ENCODE results near the gene DTX3.
A peak's percentile ranks its signal among the peaks of the same experiment; 100 is the strongest.
"Not testable (repeated sequence)": the region's sequence is repeated elsewhere in the genome, so short reads cannot be mapped to it uniquely, and the experiment has no call there.

DTX3 gene

DNA sequence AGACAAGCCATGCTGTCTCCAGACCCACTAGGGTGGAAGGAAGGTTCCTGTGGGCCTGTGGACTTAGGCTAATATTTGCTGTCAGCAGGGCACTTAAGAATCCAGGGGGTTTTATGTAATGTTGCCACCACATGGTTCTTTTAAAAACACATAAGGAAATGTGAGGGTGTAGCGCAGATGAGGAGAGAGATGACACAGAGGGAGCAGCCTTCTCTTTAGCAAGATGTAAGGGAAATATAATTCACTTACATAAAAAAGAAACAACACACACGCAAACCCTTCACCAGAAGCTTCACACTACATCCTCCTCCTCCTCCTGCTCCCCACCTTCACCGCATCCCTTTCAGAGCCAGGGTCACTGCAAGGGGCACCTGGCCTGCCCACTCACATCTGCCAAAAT, 18.5 kb upstream of the DTX3 start:
- Histone ChIP-seq H3K9ac (ENCODE audit: low read length) (no peak overlapping the region), H3K4me1 (ENCODE audit: control insufficient read depth, insufficient read depth, low read length) (peaks cover 3% of the 10 kb centered on the region), H3K36me3 (ENCODE audit: control insufficient read depth, insufficient read depth, low read length) (no peaks in the 10 kb centered on the region), H3K27ac (ENCODE audit: low read depth, low read length) (no peak overlapping the region), H3K27me3 (ENCODE audit: control insufficient read depth, insufficient read depth, low read length) (no peaks in the 10 kb centered on the region), H3K4me3 (ENCODE audit: low read length) (no peak overlapping the region)

GRCh38 chr12:57586832-57587429, 17.7 kb upstream of the DTX3 start:
- no peaks in the 10 kb centered on the region for H3K27me3 ChIP-seq (ENCODE audit: control insufficient read depth, insufficient read depth, low read length)
- no peak overlapping the region for H3K27ac ChIP-seq (ENCODE audit: low read depth, low read length)
- H3K9ac ChIP-seq (ENCODE audit: low read length) = no peak overlapping the region
- H3K4me1 ChIP-seq (ENCODE audit: control insufficient read depth, insufficient read depth, low read length) = peaks cover 5% of the 10 kb centered on the region
- H3K36me3 ChIP-seq (ENCODE audit: control insufficient read depth, insufficient read depth, low read length) = no peaks in the 10 kb centered on the region
- H3K4me3 ChIP-seq (ENCODE audit: low read length) = no peak overlapping the region

- not testable (repeated sequence) for H3K4me3 ChIP-seq (ENCODE audit: low read length); H3K27me3 ChIP-seq (ENCODE audit: control insufficient read depth, insufficient read depth, low read length); H3K27ac ChIP-seq (ENCODE audit: low read depth, low read length); H3K36me3 ChIP-seq (ENCODE audit: control insufficient read depth, insufficient read depth, low read length); H3K9ac ChIP-seq (ENCODE audit: low read length); H3K4me1 ChIP-seq (ENCODE audit: control insufficient read depth, insufficient read depth, low read length)
Measured at GRCh38 chr12:57588951-57589610, 15.5 kb upstream of the DTX3 start.

- Histone ChIP-seq H3K4me1 (ENCODE audit: control insufficient read depth, insufficient read depth, low read length) (peaks cover 7% of the 10 kb centered on the region), H3K27ac (ENCODE audit: low read depth, low read length) (peak overlapping the region; percentile 67), H3K9ac (ENCODE audit: low read length) (no peak overlapping the region), H3K4me3 (ENCODE audit: low read length) (peak overlapping the region; percentile 97), H3K36me3 (ENCODE audit: control insufficient read depth, insufficient read depth, low read length) (peaks cover 2% of the 10 kb centered on the region), H3K27me3 (ENCODE audit: control insufficient read depth, insufficient read depth, low read length) (no peaks in the 10 kb centered on the region)
Measured at GRCh38 chr12:57590479-57590863, 14.2 kb upstream of the DTX3 start.

- Histone ChIP-seq H3K27ac (ENCODE audit: low read depth, low read length) (peak within 1 kb of the TSS; percentile 67), H3K9ac (ENCODE audit: low read length) (peak within 1 kb of the TSS; percentile 82), H3K4me1 (ENCODE audit: control insufficient read depth, insufficient read depth, low read length) (peaks cover 7% of the 10 kb centered on the region), H3K36me3 (ENCODE audit: control insufficient read depth, insufficient read depth, low read length) (peaks cover 6% of the 10 kb centered on the region), H3K4me3 (ENCODE audit: low read length) (peak within 1 kb of the TSS; percentile 97), H3K27me3 (ENCODE audit: control insufficient read depth, insufficient read depth, low read length) (no peaks in the 10 kb centered on the region)
Measured at GRCh38 chr12:57590864-57591781, 13.5 kb upstream of the DTX3 start, which contains the start of gene PIP4K2C. Gene PIP4K2C, plus strand, starts transcription at chr12:57591192. Its CDS starts 98 bp downstream, at chr12:57591290.

- no peaks in the 10 kb centered on the region for H3K27me3 ChIP-seq (ENCODE audit: control insufficient read depth, insufficient read depth, low read length)
- peak overlapping the region; percentile 67 for H3K27ac ChIP-seq (ENCODE audit: low read depth, low read length)
- H3K4me3 ChIP-seq (ENCODE audit: low read length) = peak overlapping the region; percentile 97
- peak overlapping the region; percentile 82 for H3K9ac ChIP-seq (ENCODE audit: low read length)
- peaks cover 10% of the 10 kb centered on the region for H3K36me3 ChIP-seq (ENCODE audit: control insufficient read depth, insufficient read depth, low read length)
- H3K4me1 ChIP-seq (ENCODE audit: control insufficient read depth, insufficient read depth, low read length) = peaks cover 7% of the 10 kb centered on the region
Measured at GRCh38 chr12:57591782-57592325, 12.8 kb upstream of the DTX3 start.

DNA sequence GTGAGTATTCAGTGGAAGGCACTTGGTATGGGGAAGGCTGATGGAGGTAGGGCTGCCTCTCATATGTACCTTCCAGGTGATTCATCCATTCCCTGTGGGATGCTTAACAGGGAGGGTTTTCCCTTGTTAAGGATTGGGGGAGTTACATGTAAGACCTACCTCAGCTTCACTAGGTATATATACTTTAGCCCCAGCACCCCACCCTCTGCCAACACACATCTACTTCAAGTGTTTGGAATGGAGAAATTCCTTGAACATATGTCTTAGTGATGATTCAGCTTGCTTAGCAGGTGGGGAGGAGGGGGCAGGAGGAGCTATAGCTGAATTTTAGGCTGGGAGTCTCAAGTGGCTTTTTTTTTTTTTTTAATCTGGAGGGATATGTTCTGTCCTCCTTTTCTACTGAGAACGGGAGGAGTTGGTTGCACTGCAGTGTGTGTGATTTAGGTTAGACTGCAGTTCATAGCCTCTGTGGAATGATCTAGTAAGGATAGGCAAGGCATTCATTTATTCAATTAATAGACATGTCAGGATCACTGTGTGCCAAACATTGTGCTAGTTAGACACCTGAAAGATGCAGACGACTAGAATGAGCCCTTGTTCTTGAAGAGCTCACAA, 12.0 kb upstream of the DTX3 start:
- Histone ChIP-seq H3K9ac (ENCODE audit: low read length) (no peak overlapping the region), H3K4me3 (ENCODE audit: low read length) (no peak overlapping the region), H3K36me3 (ENCODE audit: control insufficient read depth, insufficient read depth, low read length) (peaks cover 10% of the 10 kb centered on the region), H3K27me3 (ENCODE audit: control insufficient read depth, insufficient read depth, low read length) (no peaks in the 10 kb centered on the region), H3K27ac (ENCODE audit: low read depth, low read length) (no peak overlapping the region), H3K4me1 (ENCODE audit: control insufficient read depth, insufficient read depth, low read length) (peaks cover 7% of the 10 kb centered on the region)

DNA sequence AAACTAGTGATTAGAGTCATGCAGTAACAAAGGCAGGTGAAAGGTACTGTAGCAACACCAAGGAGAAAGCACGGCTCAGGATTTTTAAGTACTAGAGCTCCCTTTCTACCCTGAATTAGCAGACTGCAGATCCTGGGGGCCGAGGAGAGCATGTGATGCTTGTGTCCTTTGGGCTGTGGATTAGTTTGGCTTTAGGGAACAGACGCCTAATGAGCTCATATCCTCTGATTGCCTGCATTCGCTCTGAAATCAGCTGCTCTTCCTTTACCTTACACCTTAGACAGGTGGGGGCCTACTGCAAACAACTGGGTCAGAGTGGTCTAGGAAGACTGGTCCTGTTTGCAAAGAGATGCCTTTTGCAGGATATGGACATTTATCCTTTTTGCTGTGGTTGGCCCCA, 11.4 kb upstream of the DTX3 start:
- no peaks in the 10 kb centered on the region for H3K27me3 ChIP-seq (ENCODE audit: control insufficient read depth, insufficient read depth, low read length)
- H3K9ac ChIP-seq (ENCODE audit: low read length) = no peak overlapping the region
- peaks cover 7% of the 10 kb centered on the region for H3K4me1 ChIP-seq (ENCODE audit: control insufficient read depth, insufficient read depth, low read length)
- H3K27ac ChIP-seq (ENCODE audit: low read depth, low read length) = no peak overlapping the region
- no peak overlapping the region for H3K4me3 ChIP-seq (ENCODE audit: low read length)
- H3K36me3 ChIP-seq (ENCODE audit: control insufficient read depth, insufficient read depth, low read length) = peaks cover 10% of the 10 kb centered on the region

GRCh38 chr12:57600395-57600794, 4.2 kb upstream of the DTX3 start:
- Histone ChIP-seq H3K9ac (ENCODE audit: low read length) (no peak overlapping the region), H3K36me3 (ENCODE audit: control insufficient read depth, insufficient read depth, low read length) (peaks cover 24% of the 10 kb centered on the region), H3K4me1 (ENCODE audit: control insufficient read depth, insufficient read depth, low read length) (peaks cover 3% of the 10 kb centered on the region), H3K4me3 (ENCODE audit: low read length) (no peak overlapping the region), H3K27me3 (ENCODE audit: control insufficient read depth, insufficient read depth, low read length) (no peaks in the 10 kb centered on the region), H3K27ac (ENCODE audit: low read depth, low read length) (no peak overlapping the region)

DNA sequence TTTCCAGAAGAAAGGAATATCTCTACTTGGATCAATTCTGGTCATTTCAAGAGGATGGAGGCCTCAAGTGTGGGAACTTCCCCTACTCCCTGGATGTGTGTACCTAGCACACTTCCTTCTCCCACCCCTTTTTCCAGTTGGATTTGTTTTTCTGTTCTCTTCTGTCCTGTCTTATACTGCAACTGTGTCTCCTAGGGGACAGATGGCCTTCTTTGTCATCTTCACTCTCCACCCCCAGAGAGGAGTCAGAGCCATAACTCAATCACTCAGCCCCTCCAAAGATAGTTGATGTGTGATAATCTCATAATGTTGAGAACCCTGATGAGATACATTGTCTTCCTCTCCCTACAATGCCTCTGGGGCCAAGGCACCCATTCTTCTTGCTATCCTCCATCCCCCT, 2.1 kb upstream of the DTX3 start:
- no peaks in the 10 kb centered on the region for H3K27me3 ChIP-seq (ENCODE audit: control insufficient read depth, insufficient read depth, low read length)
- no peak overlapping the region for H3K4me3 ChIP-seq (ENCODE audit: low read length)
- H3K4me1 ChIP-seq (ENCODE audit: control insufficient read depth, insufficient read depth, low read length) = peaks cover 6% of the 10 kb centered on the region
- H3K36me3 ChIP-seq (ENCODE audit: control insufficient read depth, insufficient read depth, low read length) = peaks cover 17% of the 10 kb centered on the region
- H3K27ac ChIP-seq (ENCODE audit: low read depth, low read length) = no peak overlapping the region
- no peak overlapping the region for H3K9ac ChIP-seq (ENCODE audit: low read length)

GRCh38 chr12:57603324-57603723, 1.3 kb upstream of the DTX3 start:
- H3K36me3 ChIP-seq (ENCODE audit: control insufficient read depth, insufficient read depth, low read length) = peaks cover 17% of the 10 kb centered on the region
- no peak overlapping the region for H3K9ac ChIP-seq (ENCODE audit: low read length)
- peak overlapping the region; percentile 95 for H3K27ac ChIP-seq (ENCODE audit: low read depth, low read length)
- no peak overlapping the region for H3K4me3 ChIP-seq (ENCODE audit: low read length)
- H3K4me1 ChIP-seq (ENCODE audit: control insufficient read depth, insufficient read depth, low read length) = peaks cover 6% of the 10 kb centered on the region
- no peaks in the 10 kb centered on the region for H3K27me3 ChIP-seq (ENCODE audit: control insufficient read depth, insufficient read depth, low read length)
